GM18498 (cell line): ENCODE data around the gene MFAP5.
"Not testable (repeated sequence)": the region's sequence is repeated elsewhere in the genome, so short reads cannot be mapped to it uniquely, and the experiment has no call there.

Source experiments
- ATAC-seq: cut with Tn5 transposase; IDR thresholded peaks from one replicate; pipeline ENCODE4 v1.9.1; 2021; ENCODE audit warnings: mild to moderate bottlenecking, moderate library complexity; ENCODE audit not compliant: unreplicated experiment

The MFAP5 gene

GRCh38 chr12:8635342-8636006 lies 27.2 kb downstream of the MFAP5 start:
- ATAC-seq = not testable (repeated sequence)

DNA sequence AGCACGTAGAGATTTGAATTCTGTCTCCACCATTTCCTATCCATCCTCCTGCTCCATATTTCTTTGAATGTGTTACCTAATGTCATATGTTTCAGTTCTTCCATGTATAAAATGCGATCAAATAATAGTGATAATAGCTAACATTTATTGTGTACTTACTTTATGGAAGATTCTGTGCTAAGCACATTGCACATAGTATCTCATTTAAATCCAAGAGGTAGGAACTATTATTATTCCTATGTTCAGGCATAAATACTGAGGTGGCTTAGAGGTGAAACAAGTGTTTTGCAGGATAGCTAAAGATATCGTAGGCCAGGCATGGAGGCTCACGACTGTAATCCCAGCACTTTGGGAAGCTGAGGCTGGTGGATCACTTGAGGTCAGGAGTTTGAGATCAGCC lies 32.5 kb downstream of the MFAP5 start:
- ATAC-seq = no peak

GRCh38 chr12:8629486-8630033 lies 33.1 kb downstream of the MFAP5 start:
- ATAC-seq = peak; percentile 95

DNA sequence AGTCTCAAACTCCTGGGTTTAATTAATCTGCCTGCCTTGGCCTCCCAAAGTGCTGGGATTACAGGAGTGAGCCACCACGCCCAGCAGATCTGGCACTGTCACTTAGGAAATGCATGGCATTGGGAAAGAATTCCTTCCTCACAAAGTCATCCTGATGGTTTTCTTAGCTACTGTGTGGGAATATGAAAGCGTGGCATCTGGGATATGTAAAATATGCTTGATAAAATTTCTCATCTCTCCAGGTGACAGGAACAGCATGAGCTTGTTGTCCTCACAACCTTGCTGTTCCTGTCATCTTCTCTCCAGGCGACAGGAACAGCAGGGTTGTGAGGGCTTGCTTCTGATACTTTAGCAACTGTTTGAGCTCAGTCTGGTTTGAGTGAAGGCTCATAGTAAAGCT lies 33.9 kb downstream of the MFAP5 start:
- no peak for ATAC-seq

- ATAC-seq = not testable (repeated sequence)
Measured at GRCh38 chr12:8624750-8625149, 37.9 kb downstream of the MFAP5 start.

DNA sequence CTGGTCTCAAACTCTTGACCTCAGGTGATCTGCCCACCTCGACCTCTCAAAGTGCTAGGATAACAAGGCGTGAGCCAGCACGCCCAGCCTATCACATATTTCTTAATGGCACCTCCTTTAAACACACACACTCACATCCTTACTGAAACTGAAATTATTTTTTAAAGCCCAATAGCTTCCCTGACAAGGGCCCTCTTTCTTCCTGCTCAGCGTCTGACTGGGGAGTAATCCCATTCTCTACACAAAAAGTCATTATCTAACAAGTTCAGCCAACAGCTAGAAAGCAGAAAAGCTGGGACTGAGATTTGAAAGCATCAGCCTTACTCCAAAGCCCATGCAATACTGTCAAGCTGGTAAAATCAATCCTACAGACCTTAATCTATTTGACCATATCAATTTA lies 40.0 kb downstream of the MFAP5 start:
- no peak for ATAC-seq

GRCh38 chr12:8615206-8615605 lies 47.4 kb downstream of the MFAP5 start:
- no peak for ATAC-seq

DNA sequence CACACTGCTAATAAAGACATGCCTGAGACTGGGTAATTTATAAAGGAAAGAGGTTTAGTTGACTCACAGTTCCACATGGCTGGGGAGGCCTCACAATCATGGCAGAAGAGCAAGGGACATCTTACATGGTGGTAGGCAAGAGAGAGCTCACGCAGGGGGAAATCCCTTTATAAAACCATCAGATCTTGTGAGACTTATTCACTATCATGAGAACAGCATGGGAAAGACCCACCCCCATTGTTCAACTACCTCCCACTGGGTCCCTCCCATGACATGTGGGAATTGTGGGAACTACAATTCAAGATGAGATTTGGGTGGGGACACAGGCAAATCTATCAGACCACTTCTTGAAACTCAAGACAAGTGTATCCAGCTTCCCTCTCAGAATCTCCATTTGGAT lies 48.7 kb downstream of the MFAP5 start:
- ATAC-seq = not testable (repeated sequence)

DNA sequence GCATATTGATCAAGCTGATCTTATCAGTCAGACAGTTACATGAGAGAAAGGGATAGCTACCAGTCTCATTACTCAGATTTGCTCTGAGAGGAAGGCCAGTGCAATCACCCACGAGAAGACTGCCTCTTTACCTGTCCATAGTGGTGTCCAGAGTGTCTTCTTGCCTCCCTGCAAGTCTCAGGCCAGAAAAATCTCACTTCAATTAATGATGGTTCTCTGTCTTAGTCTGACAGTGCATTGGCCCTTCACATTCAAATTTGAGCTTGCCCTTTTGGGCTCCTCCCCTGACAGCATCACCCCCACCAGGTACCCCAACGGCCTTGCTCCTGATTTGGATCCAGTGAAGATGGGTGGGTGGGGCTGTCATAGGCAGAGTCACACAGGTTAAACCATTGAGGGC lies 50.0 kb downstream of the MFAP5 start, which contains the start of gene AICDA:
Gene AICDA, minus strand, starts transcription at position 231 of the 400 bp plus-strand sequence. Its CDS starts 92 bp downstream, at position 139.
- no peak for ATAC-seq

DNA sequence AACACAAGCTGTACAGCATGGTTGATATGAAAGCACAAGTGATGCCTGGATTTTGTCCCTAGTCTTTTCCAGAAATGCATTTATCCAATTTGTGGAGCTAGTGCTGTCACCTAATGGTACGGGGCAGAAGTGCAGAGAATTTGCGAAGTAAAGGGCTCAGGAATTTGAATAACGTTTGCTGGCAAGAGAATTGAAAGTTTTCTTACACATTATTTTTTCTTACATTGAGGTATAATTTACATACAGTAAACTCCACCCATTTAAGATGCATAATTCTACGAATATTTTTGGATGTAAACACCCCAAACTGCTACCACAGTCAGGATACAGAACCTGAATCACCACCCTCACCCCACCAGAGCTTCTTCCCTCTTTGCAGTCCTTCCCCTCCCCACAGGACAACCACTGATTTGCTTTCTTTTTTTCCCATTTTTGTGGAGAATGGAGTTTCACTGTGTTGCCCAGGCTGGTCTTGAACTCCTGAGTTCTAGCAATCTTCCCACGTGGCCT lies 53.5 kb downstream of the MFAP5 start:
- ATAC-seq = no peak

DNA sequence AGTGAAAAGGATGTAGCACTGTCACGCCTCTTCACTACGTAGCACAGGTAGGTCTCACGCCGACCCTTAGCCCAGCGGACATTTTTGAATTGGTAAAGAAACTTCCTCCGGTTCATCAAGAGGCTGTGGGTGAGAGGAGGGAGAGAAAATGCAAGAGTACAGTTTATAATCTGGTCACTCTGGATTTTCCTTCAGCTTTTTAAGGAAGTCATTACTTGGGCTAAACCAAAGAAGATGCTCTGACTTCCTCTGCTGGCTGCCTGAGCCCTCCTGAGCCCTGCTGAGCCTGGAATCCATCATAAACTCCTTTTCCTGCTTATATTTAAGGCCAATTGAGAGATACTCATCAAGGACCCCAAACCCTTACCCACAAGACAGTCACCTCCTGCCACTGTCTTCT lies 55.7 kb downstream of the MFAP5 start:
- no peak for ATAC-seq

DNA sequence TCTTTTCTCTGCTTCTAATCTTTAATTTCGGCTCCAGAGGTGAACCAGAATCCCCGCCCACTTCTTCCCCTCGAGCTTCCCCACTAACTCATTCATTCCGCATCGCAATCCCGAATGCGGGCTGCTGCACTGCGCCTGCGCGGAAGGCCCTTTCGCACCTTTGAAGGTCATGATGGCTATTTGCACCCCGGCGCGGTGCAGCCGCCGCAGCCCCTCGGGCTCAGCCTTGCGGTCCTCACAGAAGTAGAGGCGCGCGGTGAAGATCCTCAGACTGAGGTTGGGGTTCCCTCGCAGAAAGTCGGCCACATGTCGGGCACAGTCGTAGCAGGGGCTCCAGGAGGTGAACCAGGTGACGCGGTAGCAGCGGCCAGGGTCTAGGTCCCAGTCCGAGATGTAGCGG lies 57.6 kb downstream of the MFAP5 start:
- ATAC-seq = no peak

DNA sequence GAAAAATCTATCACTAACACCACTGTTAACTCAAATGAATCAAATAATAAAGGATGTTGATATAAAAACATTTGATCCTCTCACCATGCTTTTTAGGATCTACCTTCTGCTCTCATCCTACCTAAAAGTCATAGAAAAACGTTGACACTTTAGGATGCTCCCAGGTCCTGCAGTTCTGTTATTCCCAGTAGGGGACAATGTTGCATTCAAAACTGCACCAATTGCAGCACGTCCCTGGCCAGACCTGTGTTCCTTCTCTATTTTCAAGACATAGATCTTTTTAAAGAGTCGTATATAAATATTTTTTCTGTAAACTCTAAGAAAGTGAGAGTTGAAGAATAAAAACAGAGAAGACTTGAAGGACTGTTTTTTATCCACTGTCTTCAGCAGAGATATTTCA lies 58.8 kb downstream of the MFAP5 start:
- ATAC-seq = no peak

DNA sequence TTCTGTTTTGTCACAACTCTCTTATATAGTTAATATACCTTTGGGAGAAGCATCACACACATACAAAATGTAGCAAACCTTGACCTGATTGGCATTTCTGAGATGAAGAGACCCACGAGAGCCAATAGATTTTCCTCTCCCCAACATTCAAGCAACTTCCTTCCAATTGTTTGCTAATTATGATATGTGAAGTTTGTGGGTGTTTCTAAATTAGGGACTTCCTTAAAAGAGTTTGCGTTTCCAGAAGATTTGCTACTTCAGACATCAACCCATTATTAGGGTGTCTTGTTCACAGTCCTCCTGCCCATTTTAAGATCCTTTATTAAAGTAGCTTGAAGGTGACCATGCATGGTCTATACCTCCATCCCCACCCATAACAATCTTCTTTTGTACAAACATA lies 59.3 kb downstream of the MFAP5 start:
- no peak for ATAC-seq

DNA sequence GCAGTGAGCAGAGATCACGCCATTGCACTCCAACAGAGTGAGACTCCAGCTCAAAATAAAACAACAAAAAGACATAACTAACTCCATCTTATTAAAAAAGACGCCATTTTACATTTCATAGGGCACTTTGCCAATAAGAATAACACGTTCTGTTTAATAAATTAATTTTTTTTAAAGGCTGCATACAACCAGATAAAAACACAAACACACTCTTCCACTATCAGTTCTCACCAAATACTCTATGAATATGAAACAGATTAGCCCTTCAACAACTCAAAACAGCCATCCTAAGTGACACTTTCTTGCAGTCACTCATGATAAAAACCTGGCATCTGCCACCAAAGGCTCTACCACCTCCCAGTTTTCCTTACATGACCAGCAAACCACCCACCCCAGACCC lies 66.1 kb downstream of the MFAP5 start:
- no peak for ATAC-seq
